Right cardiac atrium (tissue), 5 donors: ENCODE measurements around the gene AIFM3. TPM values are rescaled to one million over a fixed set of nuclear protein-coding genes. Genes with fewer than 3 reads are reported as not detected.
A peak's percentile ranks its signal among the peaks of the same experiment; 100 is the strongest.

Experiments used
- ATAC-seq, 2 donors: fragments of 200-7000 bp; cut with Tn5 transposase; one replicate each; pipeline versions ENCODE4 v1.8.0 to v1.9.1; 2020; ENCODE audit warnings: moderate library complexity in 2 of 2, mild to moderate bottlenecking in 1 of 2
- DNase-seq, 3 donors: peaks; one replicate each; pipeline ENCODE4 v3.0.0-alpha.2; 2020
- H3K27ac ChIP-seq: one replicate; pipeline ENCODE4 v1.5.1; 2013; ENCODE audit warnings: mild to moderate bottlenecking, low read length, control low read depth, moderate library complexity
- H3K27me3 ChIP-seq: one replicate; pipeline ENCODE4 v1.6.1; 2013; ENCODE audit not compliant: control insufficient read depth, insufficient read depth
- H3K4me1 ChIP-seq: one replicate; pipeline ENCODE4 v1.6.1; 2013; ENCODE audit warnings: low read length; ENCODE audit not compliant: control insufficient read depth, insufficient read depth
- H3K4me3 ChIP-seq: one replicate; pipeline ENCODE4 v1.5.1; 2013; ENCODE audit warnings: low read length, control low read depth
- H3K9me3 ChIP-seq: one replicate; pipeline ENCODE4 v1.6.1; 2013; ENCODE audit warnings: low read length; ENCODE audit not compliant: control insufficient read depth
- WGBS: extraction: QIAGEN DNeasy Blood & Tissue Kit; methylation state at CpG from one replicate; pipeline ENCODE4 v1.1.7; 2013; 5-methylcytosine and 5-hydroxymethylcytosine counted together
- intact Hi-C, 4 donors: fragments of 100-400 bp; cut with DNase I; formaldehyde crosslinking; loops; one replicate each; pipeline versions ENCODE4 v1.11.0 to v1.14.0; 2022 to 2023
- polyA plus RNA-seq: library from polyadenylated mRNA; stranded (reverse); fragments of 200-250 nt; gene quantifications from one replicate; pipeline ENCODE4 v1.2.3, GENCODE V29; 2013
- total RNA-seq, 4 donors: library from RNA; stranded (reverse); fragmentation: NEBNext Ultra II Directional; extraction: Animal tissue kit (Norgen Biotek cat#: 25700); gene quantifications; one replicate each; pipeline ENCODE4 v1.2.1, GENCODE V29; 2021
- donor health status: healthy with polysubstance abuse.
- donor health status: DM: no; HTN: yes; CAD: no.
- donor health status: DM: no; HTN: no; CAD: no.
- donor health status: DM: no; HTN: yes; CAD: no; lungs with severe emphysema.
- donor health status: DM: yes; HTN: yes; CAD: no.

The AIFM3 gene
- total and polyA plus RNA-seq, 5 donors, result 1.0 to 2.1 (median 1.4) TPM

DNA sequence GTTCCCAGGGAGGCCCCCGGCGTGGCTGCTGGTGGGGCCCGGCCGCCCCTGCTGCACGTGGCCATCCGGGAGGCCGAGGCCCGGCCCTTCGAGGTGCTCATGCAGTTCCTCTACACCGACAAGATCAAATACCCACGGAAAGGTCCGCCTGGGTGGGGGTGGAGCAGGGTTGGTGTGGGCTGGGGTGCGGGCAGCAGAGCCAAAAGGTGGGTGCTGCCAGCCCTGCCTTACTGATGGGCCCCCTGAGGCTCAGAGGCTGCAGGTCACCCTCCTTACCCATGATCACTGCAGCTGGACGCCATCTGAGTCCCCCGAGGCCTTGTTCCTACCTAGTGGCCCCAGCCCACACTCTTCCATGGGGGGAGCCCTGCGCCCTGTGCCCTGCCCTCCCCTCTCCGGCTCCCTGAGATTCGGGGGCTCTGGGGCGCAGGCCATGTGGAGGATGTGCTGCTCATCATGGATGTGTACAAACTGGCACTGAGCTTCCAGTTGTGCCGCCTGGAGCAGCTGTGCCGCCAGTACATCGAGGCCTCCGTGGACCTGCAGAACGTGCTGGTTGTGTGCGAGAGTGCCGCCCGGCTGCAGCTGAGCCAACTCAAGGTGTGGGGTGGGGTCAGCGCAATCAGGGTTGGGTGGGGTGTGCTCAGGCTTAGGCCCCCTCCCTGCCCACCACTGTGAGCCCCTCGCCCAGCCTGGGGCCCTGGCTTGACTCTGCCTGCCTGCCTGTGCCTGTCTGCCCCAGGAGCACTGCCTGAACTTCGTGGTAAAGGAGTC, 27.3 kb downstream of the AIFM3 start:
- 90% methylated on average over 30 of the region's 30 CpGs for WGBS
- no peaks in the 10 kb centered on the region for H3K27me3 ChIP-seq
- H3K4me1 ChIP-seq, result no peaks in the 10 kb centered on the region
- H3K4me3 ChIP-seq, result no peak overlapping the region
- H3K27ac ChIP-seq, result no peak overlapping the region
- no peaks in the 10 kb centered on the region for H3K9me3 ChIP-seq
- DNase-seq (peak; percentile 14 to 56 (median 42)), ATAC-seq (no peak)
- intact Hi-C loops, result no loop called here

GRCh38 chr22:20994902-20995241, 27.8 kb downstream of the AIFM3 start:
- whole genome bisulfite sequencing, result 90% methylated on average over 10 of the region's 10 CpGs
- intact Hi-C loops, result no loop called here
- ATAC-seq, result no peak
- Histone ChIP-seq H3K9me3 (no peaks in the 10 kb centered on the region), H3K4me1 (no peaks in the 10 kb centered on the region), H3K4me3 (no peak overlapping the region), H3K27ac (no peak overlapping the region), H3K27me3 (no peaks in the 10 kb centered on the region)
- DNase-seq, result peak in 1 of 3 donors; percentile 6

DNA sequence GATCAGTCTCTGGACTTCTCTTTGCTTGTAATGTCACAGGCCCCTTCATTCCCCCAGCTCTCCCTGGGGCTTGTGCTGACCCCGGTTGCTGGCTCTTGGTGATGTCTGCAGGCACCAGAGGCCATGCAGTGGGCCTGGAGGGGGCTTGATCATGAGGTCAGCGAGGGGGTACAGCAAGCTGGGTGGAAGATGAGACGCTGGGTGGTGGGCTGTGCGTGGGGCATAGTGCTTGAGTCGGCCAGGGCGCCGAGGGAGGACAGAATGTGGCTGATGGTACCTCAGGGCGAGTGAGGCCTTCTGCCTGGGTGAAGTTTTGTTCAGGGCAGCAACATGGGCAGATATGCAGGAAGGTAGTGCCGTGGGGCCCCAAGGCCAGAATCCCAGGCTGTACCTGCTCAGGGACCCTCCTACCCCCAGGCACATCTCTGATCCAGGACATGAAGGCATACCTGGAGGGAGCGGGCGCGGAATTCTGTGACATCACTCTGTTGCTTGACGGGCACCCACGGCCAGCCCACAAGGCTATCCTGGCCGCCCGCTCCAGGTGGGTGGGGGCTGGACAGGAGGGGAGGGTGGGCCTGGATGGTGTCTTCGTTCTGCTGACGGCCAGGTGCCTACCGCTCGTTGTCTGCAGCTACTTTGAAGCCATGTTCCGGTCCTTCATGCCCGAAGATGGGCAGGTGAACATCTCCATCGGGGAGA, 28.4 kb downstream of the AIFM3 start:
- intact Hi-C loops, result no loop called here
- no peak for ATAC-seq
- H3K27ac ChIP-seq, result no peak overlapping the region
- H3K4me3 ChIP-seq, result no peak overlapping the region
- H3K4me1 ChIP-seq, result peaks cover 2% of the 10 kb centered on the region
- no peaks in the 10 kb centered on the region for H3K27me3 ChIP-seq
- WGBS, result 91% methylated on average over 23 of the region's 23 CpGs
- DNase-seq, result peak; percentile 14 to 57 (median 47)
- H3K9me3 ChIP-seq, result no peaks in the 10 kb centered on the region

DNA sequence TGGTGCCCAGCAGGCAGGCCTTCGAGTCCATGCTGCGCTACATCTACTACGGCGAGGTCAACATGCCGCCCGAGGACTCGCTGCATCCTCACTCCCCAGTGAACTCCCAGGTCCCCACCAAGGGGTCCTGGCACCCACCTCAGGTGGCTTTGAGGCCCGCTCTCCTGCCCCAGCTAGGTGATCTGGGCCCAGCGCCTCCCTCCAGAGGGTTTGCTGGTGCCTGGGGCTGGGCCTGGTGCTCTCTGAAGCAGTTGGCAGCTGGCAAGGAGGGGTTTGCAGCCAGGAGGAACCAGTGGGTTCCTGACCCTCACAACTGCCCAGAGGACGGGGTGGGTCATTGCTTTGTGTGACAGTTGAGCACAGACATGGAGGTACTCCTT, 29.0 kb downstream of the AIFM3 start:
- H3K27me3 ChIP-seq, result no peaks in the 10 kb centered on the region
- peaks cover 7% of the 10 kb centered on the region for H3K4me1 ChIP-seq
- no peaks in the 10 kb centered on the region for H3K9me3 ChIP-seq
- DNase-seq (peak in 2 of 3 donors; percentile 44 to 51), ATAC-seq (no peak)
- no peak overlapping the region for H3K27ac ChIP-seq
- intact Hi-C loops, result no loop called here
- WGBS, result 90% methylated on average over 10 of the region's 10 CpGs
- H3K4me3 ChIP-seq, result no peak overlapping the region

DNA sequence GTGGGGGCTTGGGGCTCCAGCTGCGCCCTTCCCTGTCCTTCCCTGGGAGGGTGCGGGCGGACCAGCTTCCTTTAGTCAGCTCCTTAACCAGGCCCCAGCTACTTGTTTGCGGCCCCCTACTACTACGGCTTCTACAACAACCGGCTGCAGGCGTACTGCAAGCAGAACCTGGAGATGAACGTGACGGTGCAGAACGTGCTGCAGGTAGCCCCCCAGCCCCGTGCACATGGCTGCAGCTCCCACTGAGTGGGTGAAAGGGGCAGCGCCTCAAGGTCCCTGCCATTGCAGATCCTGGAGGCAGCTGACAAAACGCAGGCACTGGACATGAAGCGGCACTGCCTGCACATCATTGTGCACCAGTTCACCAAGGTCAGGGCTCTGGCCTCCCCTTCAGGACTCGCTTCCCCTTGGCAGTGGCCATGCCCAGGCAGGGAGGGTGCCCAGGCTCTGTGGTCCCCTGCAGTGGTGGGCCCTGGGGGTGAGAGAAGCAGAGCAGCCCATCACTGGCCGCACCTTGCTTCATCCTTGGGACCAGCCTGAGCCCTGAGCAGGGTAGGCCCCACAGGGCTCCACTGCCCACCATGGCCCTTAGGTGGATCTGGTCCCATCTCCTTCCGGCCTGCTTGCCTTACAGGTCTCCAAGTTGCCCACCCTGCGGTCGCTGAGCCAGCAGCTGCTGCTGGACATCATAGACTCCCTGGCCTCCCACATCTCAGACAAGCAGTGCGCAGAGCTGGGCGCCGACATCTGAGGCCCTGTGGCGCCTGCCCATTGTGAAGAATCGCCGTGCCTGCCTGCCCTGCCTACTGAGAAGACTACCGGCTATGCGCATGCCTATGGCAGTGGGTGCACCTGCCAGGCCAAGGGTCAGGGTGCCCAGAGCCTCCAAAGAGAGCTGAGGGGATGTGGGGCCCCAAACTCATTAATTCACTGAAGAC, 29.8 kb downstream of the AIFM3 start:
- H3K27me3 ChIP-seq, result no peaks in the 10 kb centered on the region
- peaks cover 7% of the 10 kb centered on the region for H3K4me1 ChIP-seq
- DNase-seq, result peak in 2 of 3 donors; percentile 60 to 61
- WGBS, result 85% methylated on average over 27 of the region's 27 CpGs
- intact Hi-C loops, result no loop called here
- H3K27ac ChIP-seq, result no peak overlapping the region
- H3K4me3 ChIP-seq, result no peak overlapping the region
- no peak for ATAC-seq
- no peaks in the 10 kb centered on the region for H3K9me3 ChIP-seq

GRCh38 chr22:20997536-20998257, 30.6 kb downstream of the AIFM3 start:
- Histone ChIP-seq H3K27ac (no peak overlapping the region), H3K4me3 (no peak overlapping the region), H3K9me3 (no peaks in the 10 kb centered on the region), H3K27me3 (no peaks in the 10 kb centered on the region), H3K4me1 (peaks cover 7% of the 10 kb centered on the region)
- 76% methylated on average over 13 of the region's 13 CpGs for WGBS
- DNase-seq, result peak; percentile 14 to 42 (median 37)
- ATAC-seq, result no peak
- intact Hi-C loops, result no loop called here

DNA sequence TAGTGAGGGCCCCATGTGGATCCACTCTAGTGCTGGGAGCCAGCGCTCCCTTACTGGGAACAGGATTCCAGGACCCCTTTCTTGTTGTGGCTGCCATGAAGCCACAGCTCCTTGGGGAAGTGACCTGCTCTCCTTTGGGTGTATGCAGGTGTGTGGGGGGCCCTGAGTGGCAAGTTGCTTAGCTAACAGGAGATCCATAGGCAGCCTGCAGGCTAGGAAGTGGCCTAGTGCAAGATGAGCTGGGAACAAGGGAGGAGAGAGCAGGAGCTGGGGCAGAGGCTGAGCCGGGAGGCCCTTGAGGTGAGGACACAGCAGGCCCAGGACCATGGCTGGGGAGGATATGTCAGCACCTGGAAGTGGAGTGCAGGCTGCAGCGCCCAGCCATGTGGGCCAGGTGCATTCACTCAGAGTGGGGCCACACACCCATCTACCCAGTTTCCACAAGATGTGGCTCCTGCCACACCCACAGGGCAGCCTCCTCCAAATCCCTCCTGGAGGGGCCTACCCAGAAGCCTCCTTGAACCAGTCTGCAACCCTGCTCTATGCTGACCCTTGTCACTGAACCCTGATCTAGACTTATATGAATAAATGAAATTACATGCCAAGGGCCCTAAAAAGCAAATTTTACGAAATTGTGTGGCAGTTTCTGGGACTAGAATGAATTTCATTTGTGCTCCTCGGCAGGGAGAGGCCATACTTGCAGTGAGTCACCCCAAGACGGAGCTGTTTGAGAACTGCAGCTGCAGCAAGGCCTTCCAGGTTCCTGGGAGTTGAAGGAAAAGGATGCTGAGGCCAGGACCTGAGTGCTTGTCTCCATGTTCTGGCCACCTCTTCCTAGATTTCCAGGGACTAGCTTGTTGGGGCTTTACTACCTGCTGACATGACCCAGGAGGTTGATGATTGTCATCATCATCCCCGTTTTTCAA, 31.6 kb downstream of the AIFM3 start:
- H3K27me3 ChIP-seq, result no peaks in the 10 kb centered on the region
- H3K27ac ChIP-seq, result no peak overlapping the region
- H3K4me1 ChIP-seq, result peaks cover 7% of the 10 kb centered on the region
- intact Hi-C loops, result no loop called here
- no peaks in the 10 kb centered on the region for H3K9me3 ChIP-seq
- no peak overlapping the region for H3K4me3 ChIP-seq
- DNase-seq, result peak in 2 of 3 donors; percentile 35 to 45
- WGBS, result 62% methylated on average over 7 of the region's 7 CpGs
- no peak for ATAC-seq

GRCh38 chr22:20999350-21000206, 32.5 kb downstream of the AIFM3 start:
- WGBS, result 88% methylated on average over 27 of the region's 27 CpGs
- H3K4me3 ChIP-seq, result no peak overlapping the region
- peak in 2 of 3 donors; percentile 60 to 64 for DNase-seq

More at GRCh38 chr22:20999350-21000206, 32.5 kb downstream of the AIFM3 start:
- Histone ChIP-seq H3K4me1 (peaks cover 7% of the 10 kb centered on the region), H3K27me3 (no peaks in the 10 kb centered on the region), H3K9me3 (no peaks in the 10 kb centered on the region), H3K27ac (no peak overlapping the region)
- no peak for ATAC-seq
- intact Hi-C loops, result no loop called here
